Activated CD8-positive, alpha-beta T cell treated with anti-CD3 and anti-CD28 coated beads, Interleukin-2, amount 10 ng/mL, durations not matched to agents 7 days and 5 days (primary cell): ENCODE measurements around the gene SPATC1L. TPM values are rescaled to one million over a fixed set of nuclear protein-coding genes. Genes with fewer than 3 reads are reported as not detected.
"Not testable (repeated sequence)": the region's sequence is repeated elsewhere in the genome, so short reads cannot be mapped to it uniquely, and the experiment has no call there.

Experiments
- ATAC-seq: fragments of 150-1000 bp; cut with Tn5 transposase; one replicate; pipeline ENCODE4 v1.10.0; 2021; ENCODE audit warnings: moderate library complexity
- CTCF ChIA-PET: fragments of 350-600 bp; sonication (Branson Sonifier 250); formaldehyde crosslinking; loops from one replicate; lab custom pipeline; 2021; ENCODE audit warnings: antibody characterized with exemption; lab: Charles Lee
- POLR2A ChIA-PET: fragments of 350-600 bp; sonication (Branson Sonifier 250); formaldehyde crosslinking; loops from one replicate; lab custom pipeline; 2021; ENCODE audit warnings: antibody characterized with exemption; lab: Charles Lee
- DNase-seq: peaks from one replicate; pipeline ENCODE4 v3.0.0-alpha.2; 2020
- H3K27ac Mint-ChIP-seq: one replicate; pipeline ENCODE4 v1.8.0; 2021; ENCODE audit warnings: mild to moderate bottlenecking, mixed read lengths
- H3K27me3 Mint-ChIP-seq: one replicate; pipeline ENCODE4 v1.8.0; 2021; ENCODE audit warnings: low read depth, mixed read lengths
- H3K36me3 Mint-ChIP-seq: one replicate; pipeline ENCODE4 v1.8.0; 2021; ENCODE audit warnings: low read depth, mixed read lengths
- H3K4me1 Mint-ChIP-seq: one replicate; pipeline ENCODE4 v1.8.0; 2021; ENCODE audit warnings: low read depth, mixed read lengths
- H3K4me3 Mint-ChIP-seq: one replicate; pipeline ENCODE4 v1.8.0; 2021; ENCODE audit warnings: mild to moderate bottlenecking, mixed read lengths
- H3K9me3 Mint-ChIP-seq: one replicate; pipeline ENCODE4 v1.8.0; 2022; ENCODE audit warnings: mixed read lengths; ENCODE audit not compliant: insufficient read depth
- total RNA-seq, 2 experiments: library from RNA; stranded (reverse); gene quantifications; one replicate each; pipeline ENCODE4 v1.2.3, GENCODE V29; 2021

Gene SPATC1L
- total RNA-seq, 2 experiments from 2014 or later: 14.4 to 17.5 TPM

- ATAC-seq (no peak), DNase-seq (no peak)
- peaks cover 3% of the 10 kb centered on the region for H3K9me3 Mint-ChIP-seq
- no peaks in the 10 kb centered on the region for H3K36me3 Mint-ChIP-seq
- POLR2A ChIA-PET: interaction anchor here (1.0 kb wide), 1 partner anchor 285 kb away, joined by 3 read pairs; no protein-coding TSS in a partner anchor
- CTCF ChIA-PET: no interaction called here
- H3K4me1 Mint-ChIP-seq: peaks cover 13% of the 10 kb centered on the region
- H3K27me3 Mint-ChIP-seq: peaks cover 19% of the 10 kb centered on the region
- H3K27ac Mint-ChIP-seq: no peak overlapping the region
- H3K4me3 Mint-ChIP-seq: no peak overlapping the region
These were observed 11.3 kb downstream of the SPATC1L start for GRCh38 chr21:46172863-46173528.

DNA sequence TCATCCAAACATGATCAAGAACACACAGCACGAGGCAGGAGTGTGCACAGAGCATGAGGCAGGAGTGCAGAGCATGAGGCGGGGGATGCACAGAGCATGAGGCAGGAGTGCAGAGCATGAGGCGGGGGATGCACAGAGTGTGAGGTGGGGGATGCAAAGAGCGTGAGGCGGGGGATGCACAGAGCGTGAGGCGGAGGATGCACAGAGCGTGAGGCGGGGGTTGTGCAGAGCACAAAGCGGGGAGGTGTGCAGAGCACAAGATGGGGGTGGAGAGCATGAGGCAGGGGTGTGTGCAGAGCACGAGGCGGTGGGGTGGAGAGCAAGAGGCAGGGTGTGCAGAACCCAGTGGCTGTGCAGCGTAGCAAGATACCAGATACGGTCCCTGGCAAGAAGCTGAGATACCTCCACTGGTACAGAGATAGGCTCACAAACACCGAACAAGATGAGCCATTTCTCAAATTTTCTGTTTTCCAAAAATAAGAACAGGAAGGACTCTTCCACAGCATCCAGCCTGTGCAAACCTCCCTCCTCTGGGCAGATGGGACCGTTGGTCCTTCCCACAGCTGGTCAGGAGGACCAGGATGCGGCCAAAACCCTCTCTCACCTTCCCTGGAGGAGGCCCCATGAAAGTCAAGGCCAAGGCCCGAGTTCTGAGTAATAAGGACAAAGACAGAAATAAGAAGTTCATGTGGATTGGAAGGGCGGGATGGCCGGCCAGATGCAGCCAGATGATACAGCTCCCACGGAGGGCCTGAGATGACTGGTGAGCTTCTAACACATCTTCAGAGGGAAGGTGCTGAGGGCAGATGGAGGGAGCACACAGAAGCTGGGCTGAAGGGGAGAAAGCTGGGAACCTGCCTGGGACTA lies 12.0 kb downstream of the SPATC1L start:
- Mint-ChIP-seq H3K27me3 (peaks cover 19% of the 10 kb centered on the region), H3K4me1 (peaks cover 13% of the 10 kb centered on the region), H3K9me3 (no peaks in the 10 kb centered on the region), H3K27ac (no peak overlapping the region), H3K4me3 (no peak overlapping the region), H3K36me3 (no peaks in the 10 kb centered on the region)
- ATAC-seq: no peak
- POLR2A ChIA-PET: interaction anchor here (1.0 kb wide), 1 partner anchor 285 kb away, joined by 3 read pairs; no protein-coding TSS in a partner anchor
- CTCF ChIA-PET: no interaction called here
- DNase-seq: no peak

DNA sequence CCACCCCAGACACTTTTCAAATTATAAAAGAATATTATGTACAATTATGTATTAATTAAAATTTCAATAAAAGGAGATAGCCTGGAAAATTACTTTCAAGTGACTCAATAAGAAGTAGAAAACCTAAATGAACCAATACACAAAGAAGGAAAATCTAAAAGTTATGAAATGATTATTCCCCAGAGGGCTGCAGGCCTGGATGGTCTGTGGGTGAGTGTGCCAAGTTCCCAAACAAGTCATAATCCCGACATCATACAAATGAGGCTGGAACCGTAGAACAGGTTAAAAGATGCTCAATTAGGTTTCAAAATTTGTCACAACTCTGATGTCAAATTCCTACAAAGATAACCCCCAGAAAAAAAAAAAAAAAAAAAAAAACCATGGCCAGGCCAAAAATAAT lies 12.7 kb downstream of the SPATC1L start:
- Mint-ChIP-seq H3K27me3 (peaks cover 19% of the 10 kb centered on the region), H3K27ac (no peak overlapping the region), H3K4me3 (no peak overlapping the region), H3K9me3 (no peaks in the 10 kb centered on the region), H3K36me3 (no peaks in the 10 kb centered on the region), H3K4me1 (peaks cover 13% of the 10 kb centered on the region)
- POLR2A ChIA-PET: interaction anchor here (1.0 kb wide), 1 partner anchor 286 kb away, joined by 3 read pairs; no protein-coding TSS in a partner anchor
- DNase-seq (no peak), ATAC-seq (no peak)
- CTCF ChIA-PET: no interaction called here

GRCh38 chr21:46170436-46171193 lies 13.6 kb downstream of the SPATC1L start:
- H3K27ac Mint-ChIP-seq: peak overlapping the region; percentile 50
- ATAC-seq, H3K4me3 Mint-ChIP-seq, POLR2A ChIA-PET, H3K9me3 Mint-ChIP-seq, CTCF ChIA-PET, H3K36me3 Mint-ChIP-seq: not testable (repeated sequence)
- peak; percentile 44 for DNase-seq
- peaks cover 12% of the 10 kb centered on the region for H3K27me3 Mint-ChIP-seq
- peaks cover 13% of the 10 kb centered on the region for H3K4me1 Mint-ChIP-seq

- CTCF ChIA-PET: interaction anchor here (0.8 kb wide), 1 partner anchor 15 kb away, joined by 3 read pairs; no protein-coding TSS in a partner anchor
- Mint-ChIP-seq H3K4me3 (no peak overlapping the region), H3K27ac (peak overlapping the region; percentile 39), H3K36me3 (no peaks in the 10 kb centered on the region), H3K4me1 (peaks cover 13% of the 10 kb centered on the region), H3K27me3 (no peaks in the 10 kb centered on the region), H3K9me3 (no peaks in the 10 kb centered on the region)
- ATAC-seq (peak; percentile 36), DNase-seq (no peak)
- POLR2A ChIA-PET: no interaction called here
These were observed 15.4 kb downstream of the SPATC1L start for GRCh38 chr21:46168659-46169386.

- Mint-ChIP-seq H3K36me3 (no peaks in the 10 kb centered on the region), H3K27me3 (no peaks in the 10 kb centered on the region), H3K4me1 (peaks cover 10% of the 10 kb centered on the region), H3K9me3 (no peaks in the 10 kb centered on the region), H3K27ac (no peak overlapping the region), H3K4me3 (no peak overlapping the region)
- POLR2A ChIA-PET: no interaction called here
- ATAC-seq (no peak), DNase-seq (no peak)
- CTCF ChIA-PET: interaction anchor here (0.8 kb wide), 1 partner anchor 15 kb away, joined by 3 read pairs; no protein-coding TSS in a partner anchor
These were observed 16.0 kb downstream of the SPATC1L start for GRCh38 chr21:46168238-46168637.

GRCh38 chr21:46165098-46165497 lies 19.2 kb downstream of the SPATC1L start:
- Mint-ChIP-seq H3K4me1 (no peaks in the 10 kb centered on the region), H3K4me3 (no peak overlapping the region), H3K27me3 (no peaks in the 10 kb centered on the region)

DNA sequence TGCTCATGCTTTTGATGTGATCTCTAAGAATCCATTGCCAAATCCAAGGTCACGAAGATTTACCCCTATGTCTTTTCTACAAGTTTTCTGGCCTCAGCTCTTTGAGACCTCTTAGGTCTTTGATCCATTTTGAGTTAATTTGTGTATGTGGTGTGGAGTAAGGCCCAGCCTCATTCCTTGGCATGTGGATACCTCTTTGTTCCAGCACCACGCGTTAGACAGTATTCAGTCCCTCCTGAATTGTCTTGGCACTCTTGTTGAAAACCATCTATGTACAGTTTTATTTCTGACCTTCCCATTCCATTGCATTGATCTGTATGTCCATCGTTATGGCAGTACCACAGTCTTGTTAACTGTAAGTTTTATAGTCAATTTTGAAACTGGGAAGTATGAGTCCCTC lies 20.9 kb downstream of the SPATC1L start:
- Mint-ChIP-seq H3K27ac (no peak overlapping the region), H3K36me3 (peaks cover 2% of the 10 kb centered on the region), H3K27me3 (no peaks in the 10 kb centered on the region), H3K4me3 (no peak overlapping the region), H3K9me3 (no peaks in the 10 kb centered on the region), H3K4me1 (no peaks in the 10 kb centered on the region)
- POLR2A ChIA-PET: no interaction called here
- ATAC-seq: no peak
- no peak for DNase-seq
- CTCF ChIA-PET: no interaction called here

More at GRCh38 chr21:46165098-46165497, 19.2 kb downstream of the SPATC1L start:
- ATAC-seq (no peak), DNase-seq (no peak)
- H3K36me3 Mint-ChIP-seq: peaks cover 2% of the 10 kb centered on the region
- CTCF ChIA-PET: no interaction called here
- no peaks in the 10 kb centered on the region for H3K9me3 Mint-ChIP-seq
- POLR2A ChIA-PET: no interaction called here
- H3K27ac Mint-ChIP-seq: no peak overlapping the region

- Mint-ChIP-seq H3K27me3 (no peaks in the 10 kb centered on the region), H3K4me1 (no peaks in the 10 kb centered on the region), H3K36me3 (peaks cover 2% of the 10 kb centered on the region), H3K4me3 (no peak overlapping the region), H3K27ac (no peak overlapping the region), H3K9me3 (no peaks in the 10 kb centered on the region)
- CTCF ChIA-PET: no interaction called here
- POLR2A ChIA-PET: no interaction called here
- DNase-seq (no peak), ATAC-seq (no peak)
These were observed 22.3 kb downstream of the SPATC1L start for GRCh38 chr21:46161633-46162592.

- H3K9me3 Mint-ChIP-seq: no peaks in the 10 kb centered on the region
- no peak overlapping the region for H3K4me3 Mint-ChIP-seq
- CTCF ChIA-PET: no interaction called here
- ATAC-seq (no peak), DNase-seq (no peak)
- H3K27me3 Mint-ChIP-seq: no peaks in the 10 kb centered on the region
- POLR2A ChIA-PET: no interaction called here
- no peak overlapping the region for H3K27ac Mint-ChIP-seq
- no peaks in the 10 kb centered on the region for H3K4me1 Mint-ChIP-seq
- peaks cover 2% of the 10 kb centered on the region for H3K36me3 Mint-ChIP-seq
These were observed 23.2 kb downstream of the SPATC1L start for GRCh38 chr21:46160907-46161632.
